GM04503 (cell line): ENCODE results near the gene NPHP1.
A peak's percentile ranks its signal among the peaks of the same experiment; 100 is the strongest.
"Not testable (repeated sequence)": the region's sequence is repeated elsewhere in the genome, so short reads cannot be mapped to it uniquely, and the experiment has no call there.

Source experiments
- DNase-seq: peaks from one replicate; pipeline ENCODE4 v3.0.0-alpha.2; 2012; ENCODE audit warnings: low read depth

The NPHP1 gene

DNA sequence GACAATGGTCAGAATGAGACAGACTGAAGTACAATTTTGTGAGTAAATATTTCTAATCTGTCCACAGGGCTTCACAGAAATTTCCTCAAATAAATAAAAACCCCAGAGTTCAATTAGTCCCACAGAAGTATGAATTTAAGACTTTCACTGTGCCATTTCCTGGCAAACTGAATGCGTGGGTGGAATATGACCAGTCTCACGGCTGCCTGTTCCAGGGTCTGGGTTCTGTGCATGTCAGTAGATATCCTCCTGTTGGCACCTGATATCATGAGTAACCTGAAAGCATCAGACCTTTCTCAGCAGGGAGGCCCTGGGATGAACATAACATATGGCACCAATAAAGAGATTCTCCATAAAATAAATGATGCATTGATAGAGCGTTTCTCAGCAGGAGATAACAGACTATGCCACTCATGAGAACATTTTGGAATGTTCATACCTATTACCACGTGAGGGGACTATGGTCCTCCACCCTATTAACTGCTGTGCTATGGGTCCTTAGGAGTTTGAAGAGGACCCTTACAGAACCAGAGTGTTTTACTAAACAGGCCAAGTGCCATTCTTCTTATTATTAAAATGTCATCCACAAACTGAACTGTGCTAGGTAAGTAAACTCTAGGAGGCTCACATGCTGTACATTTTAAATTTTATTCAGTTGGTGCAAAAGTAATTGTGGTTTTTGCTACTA is 78.6 kb downstream of the NPHP1 start:
- no peak for DNase-seq

DNA sequence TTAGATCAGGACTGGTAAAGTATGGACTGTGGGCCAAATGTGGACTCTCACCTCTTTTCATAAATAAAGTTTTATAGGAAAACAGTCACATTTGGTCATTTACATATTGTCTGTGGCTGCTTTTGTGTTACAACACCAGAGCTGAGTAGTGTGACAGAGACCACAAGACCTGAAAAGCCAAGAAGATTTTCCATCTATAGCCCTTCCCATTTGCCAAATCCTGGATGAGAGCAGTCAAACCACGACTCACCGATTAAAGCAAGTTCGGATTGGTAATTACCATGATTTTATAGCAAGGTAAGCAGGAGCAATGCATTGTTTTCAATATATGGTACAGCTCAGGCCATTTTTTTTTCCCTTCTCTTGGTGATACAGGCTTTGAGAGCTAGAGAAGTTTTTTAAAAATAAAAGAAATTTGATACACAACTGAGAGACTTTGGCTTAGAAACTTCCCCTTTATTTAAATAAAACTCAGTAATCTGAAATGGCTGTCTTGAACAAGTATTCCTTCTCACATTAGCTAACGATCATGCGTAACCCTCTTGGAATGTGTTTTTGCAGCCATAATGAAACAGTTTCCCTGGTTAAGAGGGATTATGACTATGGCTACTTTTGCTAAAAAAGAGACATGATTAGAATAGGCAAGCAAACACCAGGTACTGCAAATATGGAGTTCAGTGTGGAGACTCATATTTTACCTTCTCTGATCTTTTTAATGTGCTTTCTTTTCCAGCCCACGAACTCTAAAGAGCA is 79.7 kb downstream of the NPHP1 start:
- no peak for DNase-seq

GRCh38 chr2:110124038-110124825 is 80.6 kb downstream of the NPHP1 start:
- DNase-seq = no peak

DNA sequence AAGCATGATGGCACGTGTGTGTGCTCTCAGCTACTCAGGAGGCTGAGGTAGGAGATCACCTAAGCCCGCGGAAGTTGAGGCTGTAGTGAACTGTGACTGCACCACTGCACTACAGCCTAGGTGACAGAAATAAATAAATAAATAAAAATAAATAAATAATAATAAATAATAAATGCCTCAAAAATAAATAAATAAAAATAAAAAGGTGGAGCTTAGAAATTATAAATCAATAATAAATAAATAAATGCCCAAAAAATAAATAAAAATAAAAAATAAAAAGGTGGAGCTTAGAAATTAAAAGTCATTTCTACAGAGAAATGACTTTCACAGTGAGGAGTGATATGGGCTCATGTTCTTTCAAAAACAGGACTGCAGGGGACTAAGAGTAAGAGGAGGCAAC is 83.2 kb downstream of the NPHP1 start:
- no peak for DNase-seq

- DNase-seq = no peak
Observed at GRCh38 chr2:110121052-110121334, 83.8 kb downstream of the NPHP1 start.

DNA sequence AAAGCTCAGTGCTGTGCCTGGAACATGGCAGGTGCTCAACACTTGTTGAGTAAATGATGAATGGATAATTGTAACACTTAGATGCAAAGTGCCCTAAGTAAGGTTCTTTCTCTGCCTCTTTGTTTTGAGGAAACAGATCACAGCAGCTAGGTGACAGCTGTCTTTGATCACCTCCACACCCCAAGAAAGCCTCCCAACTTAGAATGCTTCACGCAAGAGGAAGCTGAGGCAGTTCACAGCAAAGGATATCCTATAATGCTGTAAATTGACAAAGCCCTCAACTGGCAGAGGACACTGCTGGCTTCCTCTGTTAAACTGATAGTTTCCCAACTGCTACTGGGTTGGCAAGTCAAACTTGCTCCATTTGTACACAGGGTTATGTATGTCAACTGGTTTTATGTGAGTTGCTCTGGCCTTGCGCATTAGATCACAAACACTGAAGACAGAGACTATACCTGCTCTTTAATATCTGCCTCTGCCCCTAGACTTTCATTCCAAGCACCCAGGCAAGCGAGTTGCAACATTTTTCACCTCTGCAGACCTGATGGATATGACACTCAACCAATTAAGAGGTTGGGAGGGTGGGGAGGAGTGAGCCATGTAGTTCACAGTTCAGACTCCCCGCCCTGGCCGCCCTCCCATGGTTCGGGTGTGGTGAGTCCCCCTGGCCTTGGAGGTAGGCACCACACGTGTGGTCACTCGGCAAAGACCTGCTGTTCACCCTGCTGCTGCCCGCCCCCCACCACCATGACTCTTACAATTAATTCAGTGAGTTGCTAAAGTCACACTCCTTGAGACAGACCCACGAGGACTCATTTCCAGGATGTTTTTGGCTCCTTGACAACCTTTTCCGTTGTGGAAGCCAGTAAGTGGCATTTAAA is 84.4 kb downstream of the NPHP1 start:
- no peak for DNase-seq

DNA sequence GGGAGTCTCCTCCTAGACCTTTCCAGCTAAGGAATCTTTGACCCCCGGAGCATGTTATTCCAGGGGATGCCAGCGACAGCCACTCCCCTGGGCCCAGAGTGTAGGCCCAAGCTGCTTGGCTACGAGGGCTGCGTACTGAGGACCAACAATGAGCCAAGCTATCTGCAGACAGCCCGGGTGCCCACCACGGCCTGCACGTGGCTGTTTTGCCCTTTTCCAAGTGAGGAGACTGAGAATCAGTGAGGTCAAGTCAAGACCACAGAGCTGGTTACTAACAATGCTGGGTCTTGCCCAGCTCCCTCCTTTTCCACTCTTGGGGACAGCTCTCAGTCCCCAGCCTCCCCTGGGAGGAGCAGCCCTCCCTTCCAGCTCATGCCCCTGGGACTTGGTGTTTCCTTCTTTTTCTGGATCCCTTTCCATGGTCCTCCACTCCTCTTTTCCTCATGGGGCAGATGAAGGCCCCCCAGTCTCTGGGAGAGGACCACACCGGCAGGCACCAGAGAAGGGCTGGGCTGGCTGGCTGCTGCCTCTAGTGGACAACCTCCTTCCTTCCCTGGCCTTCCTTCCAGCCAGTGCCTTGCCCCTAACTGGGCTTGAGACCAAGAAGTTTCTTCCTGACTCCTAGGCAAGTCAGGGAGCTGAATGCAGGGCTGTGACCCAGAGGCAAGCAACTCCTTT is 88.6 kb downstream of the NPHP1 start:
- peak; percentile 46 for DNase-seq

GRCh38 chr2:110115291-110116032 is 89.4 kb downstream of the NPHP1 start, which contains the start of gene MALL:
TSS of gene MALL (minus strand) at chr2:110115822. CDS start at chr2:110115792, 30 bp downstream.
- DNase-seq = no peak

DNA sequence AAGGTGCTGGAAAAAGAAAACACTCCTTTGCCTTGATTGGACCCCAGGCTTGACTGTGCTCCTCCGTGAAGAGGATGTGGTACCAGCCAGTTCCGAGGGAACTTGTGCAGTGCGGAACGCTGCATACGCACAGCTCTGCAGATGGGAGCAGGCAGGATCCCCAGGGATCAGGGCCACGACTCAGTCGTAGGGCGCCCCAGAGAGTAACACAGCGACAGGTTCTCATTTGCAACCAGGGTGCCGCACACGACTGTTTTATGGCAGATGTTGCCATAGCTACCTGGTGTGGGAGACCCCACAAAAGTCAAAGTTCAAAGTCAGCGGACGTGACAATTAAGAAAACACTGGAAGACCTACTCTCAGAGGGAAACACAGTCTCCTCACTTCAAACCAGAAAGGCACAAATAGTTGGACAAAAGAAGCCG is 90.0 kb downstream of the NPHP1 start:
- no peak for DNase-seq

- DNase-seq = no peak
Observed at GRCh38 chr2:110113961-110114591, 90.7 kb downstream of the NPHP1 start.

- not testable (repeated sequence) for DNase-seq
Observed at GRCh38 chr2:110108291-110108690, 96.5 kb downstream of the NPHP1 start.

GRCh38 chr2:110107092-110108079 is 97.4 kb downstream of the NPHP1 start:
- no peak for DNase-seq

DNA sequence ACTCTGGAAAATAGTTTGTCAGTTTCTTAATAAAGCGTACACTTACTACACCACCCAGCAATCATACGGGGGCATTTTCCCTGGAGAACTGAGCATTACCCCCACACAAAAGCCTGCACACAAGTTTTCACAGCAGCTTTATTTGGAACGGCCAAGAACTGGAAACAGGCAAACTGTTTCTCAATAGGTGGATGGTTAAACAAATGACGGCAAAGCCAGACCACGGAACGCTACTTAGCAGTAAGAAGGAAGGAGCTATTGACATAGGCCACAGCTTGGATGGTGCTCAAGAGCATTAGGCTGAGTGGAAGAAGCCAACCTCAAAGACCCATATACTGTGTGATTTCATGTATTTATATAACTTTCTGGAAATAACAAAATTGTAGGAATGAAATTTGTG is 98.2 kb downstream of the NPHP1 start:
- no peak for DNase-seq

GRCh38 chr2:110105608-110106467 is 99.0 kb downstream of the NPHP1 start:
- no peak for DNase-seq

GRCh38 chr2:110105183-110105582 is 99.6 kb downstream of the NPHP1 start:
- DNase-seq = no peak

DNA sequence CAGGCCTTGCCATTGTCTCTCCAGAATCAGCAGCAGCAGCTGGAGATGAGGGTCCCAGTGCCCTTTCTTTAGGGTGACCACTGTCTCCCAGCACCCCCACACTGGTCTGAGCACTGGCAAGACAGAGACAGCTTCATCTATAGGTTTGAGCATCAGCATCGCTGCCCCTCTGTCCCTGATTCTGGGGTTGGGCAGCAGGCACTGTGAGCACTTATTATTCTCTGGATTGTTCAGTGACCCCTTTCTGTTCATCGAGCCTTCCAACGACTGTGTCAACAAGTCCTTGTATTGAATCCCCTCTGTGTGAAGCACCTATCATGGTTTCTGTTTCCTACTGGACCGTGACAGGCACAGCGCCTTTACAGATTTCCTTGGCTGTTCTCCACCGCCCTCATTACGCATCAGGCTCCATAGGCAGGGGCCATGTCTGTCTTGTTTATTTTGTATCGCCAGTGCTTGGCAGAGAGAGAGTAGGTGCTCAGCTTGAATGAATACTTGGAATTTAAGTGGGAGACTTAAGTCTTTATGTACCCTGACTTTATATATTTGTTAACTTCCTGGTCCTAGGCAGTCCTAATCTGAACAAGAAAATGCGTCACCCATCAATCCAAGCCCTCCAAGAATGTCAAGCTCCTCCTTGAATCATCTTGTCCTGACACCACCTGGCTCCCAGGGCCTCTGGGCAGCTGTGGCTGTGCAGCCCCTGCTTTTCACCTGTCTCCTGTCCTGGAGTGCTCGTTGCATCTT is 100.6 kb downstream of the NPHP1 start:
- no peak for DNase-seq
